Retina (tissue), 1 donor: ENCODE results near the gene TMEM91.
A peak's percentile ranks its signal among the peaks of the same experiment; 100 is the strongest.
"Not testable (repeated sequence)": the region's sequence is repeated elsewhere in the genome, so short reads cannot be mapped to it uniquely, and the experiment has no call there.

Experiments used
- DNase-seq: peaks from one replicate; pipeline ENCODE4 v3.0.0-alpha.2; 2016

TMEM91 gene

GRCh38 chr19:41376241-41376997 lies at the start of gene TMEM91:
Gene TMEM91 (plus strand): TSS chr19:41376533. CDS start chr19:41378310, 1,777 bp downstream.
- DNase-seq = peak; percentile 82

- no peak for DNase-seq
These were observed 49.2 kb upstream of the TMEM91 start for GRCh38 chr19:41327076-41327575.

- no peak for DNase-seq
These were observed 48.7 kb upstream of the TMEM91 start for GRCh38 chr19:41327576-41328156.

GRCh38 chr19:41328157-41328841 lies 48.0 kb upstream of the TMEM91 start:
- no peak for DNase-seq

- DNase-seq = no peak
These were observed 47.5 kb upstream of the TMEM91 start for GRCh38 chr19:41328842-41329225.

GRCh38 chr19:41330481-41330880 lies 45.9 kb upstream of the TMEM91 start:
- no peak for DNase-seq

- peak; percentile 39 for DNase-seq
These were observed 45.2 kb upstream of the TMEM91 start for GRCh38 chr19:41330946-41331678.

GRCh38 chr19:41332000-41332399 lies 44.3 kb upstream of the TMEM91 start:
- no peak for DNase-seq

GRCh38 chr19:41332468-41332867 lies 43.9 kb upstream of the TMEM91 start:
- no peak for DNase-seq

GRCh38 chr19:41334793-41335192 lies 41.5 kb upstream of the TMEM91 start:
- no peak for DNase-seq

GRCh38 chr19:41335467-41335866 lies 40.9 kb upstream of the TMEM91 start:
- DNase-seq = no peak

GRCh38 chr19:41339936-41340335 lies 36.4 kb upstream of the TMEM91 start:
- DNase-seq = no peak

GRCh38 chr19:41341669-41342490 lies 34.5 kb upstream of the TMEM91 start:
- no peak for DNase-seq

- DNase-seq = no peak
These were observed 32.2 kb upstream of the TMEM91 start for GRCh38 chr19:41344162-41344561.

- not testable (repeated sequence) for DNase-seq
These were observed 29.4 kb upstream of the TMEM91 start for GRCh38 chr19:41346916-41347315.

GRCh38 chr19:41350735-41351338 lies 25.5 kb upstream of the TMEM91 start:
- no peak for DNase-seq

- DNase-seq = peak; percentile 54
These were observed 24.7 kb upstream of the TMEM91 start for GRCh38 chr19:41351339-41352245.

- DNase-seq = no peak
These were observed 24.1 kb upstream of the TMEM91 start for GRCh38 chr19:41352279-41352608.

GRCh38 chr19:41352609-41353465 lies 23.5 kb upstream of the TMEM91 start:
- peak; percentile 81 for DNase-seq
